SHP77 (cell line): Measurements from ENCODE around the gene ANP32A.

Experiments used
- DNase-seq, 2 experiments: peaks; one replicate each; lab custom pipeline; 2025; lab: John Stamatoyannopoulos, UW

ANP32A gene

DNA sequence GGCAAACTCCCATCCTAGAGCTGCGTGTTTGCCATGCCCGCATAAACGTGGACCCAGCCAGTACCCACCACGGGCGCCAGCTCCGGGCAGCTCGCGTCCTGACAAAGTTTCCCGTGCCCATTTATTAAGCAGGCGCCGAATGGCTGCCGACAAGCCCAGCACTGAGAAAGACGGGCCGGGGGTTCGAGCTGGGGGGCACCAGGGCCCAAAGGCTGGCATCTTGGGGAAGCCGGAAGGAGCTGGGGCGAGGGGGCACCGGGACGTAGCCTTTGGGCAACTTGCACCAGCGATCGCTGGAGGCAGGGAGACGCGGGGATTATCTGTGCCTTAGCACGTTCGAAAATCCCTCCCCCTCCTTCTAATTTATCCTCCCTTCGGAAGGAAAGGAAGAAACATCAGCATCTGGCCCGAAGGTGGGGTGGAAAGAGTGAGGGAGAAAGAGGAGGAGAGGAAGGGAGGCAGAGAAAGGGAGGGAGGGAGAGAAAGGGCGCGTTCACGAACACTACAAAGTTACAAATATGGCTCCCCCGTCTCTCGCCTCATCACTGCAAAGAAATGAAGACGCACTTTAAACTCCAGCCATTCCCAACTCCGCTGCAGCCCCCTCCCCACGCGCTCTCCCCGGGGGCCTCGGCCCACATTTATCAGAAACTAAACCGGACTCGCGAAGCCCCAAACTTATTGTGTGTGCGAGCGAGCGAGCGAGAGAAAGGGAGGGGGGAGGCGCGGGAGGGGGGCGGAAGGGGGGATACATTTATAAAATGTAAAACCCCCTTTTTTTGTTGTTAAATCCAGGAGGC is 1.0 kb downstream of the ANP32A start:
- DNase-seq: peak in 1 of 2 experiments; percentile 26

DNA sequence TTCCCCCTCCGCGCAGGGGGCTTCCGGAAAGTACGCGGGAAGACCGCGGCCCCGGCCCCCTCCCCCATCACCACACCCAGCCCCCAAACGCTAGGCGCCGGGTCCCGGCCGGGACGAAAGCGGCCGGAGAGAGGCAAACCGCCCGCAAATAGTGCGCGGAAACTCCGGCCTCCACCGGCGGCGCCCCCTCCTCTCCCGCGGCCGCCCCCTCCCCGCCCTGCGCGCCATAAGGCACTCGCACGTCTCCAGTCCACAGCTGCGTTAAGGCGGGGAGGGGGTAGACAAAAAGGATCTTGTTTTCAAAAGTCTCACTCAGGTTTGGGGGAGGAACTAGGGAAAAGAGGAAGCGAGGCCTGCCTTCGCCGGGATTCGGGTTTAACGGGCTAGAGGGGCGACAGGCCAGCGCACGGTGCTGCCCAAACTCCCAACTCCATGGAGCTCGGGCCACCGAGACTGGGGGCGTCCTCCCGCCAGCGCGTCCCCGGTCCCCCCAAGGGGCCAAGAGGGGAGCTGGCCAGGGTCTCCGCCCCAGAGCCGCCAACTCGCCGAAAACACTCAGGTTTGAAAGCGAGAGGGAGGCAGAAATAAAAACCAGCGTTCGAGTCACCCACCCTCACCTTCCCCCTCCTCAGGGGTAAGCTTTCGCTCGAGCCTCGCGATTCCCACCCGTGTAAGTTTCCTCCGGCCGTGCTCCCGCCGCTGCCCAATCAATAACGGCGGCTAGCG is 1.8 kb downstream of the ANP32A start:
- peak in 1 of 2 experiments; percentile 31 for DNase-seq

DNA sequence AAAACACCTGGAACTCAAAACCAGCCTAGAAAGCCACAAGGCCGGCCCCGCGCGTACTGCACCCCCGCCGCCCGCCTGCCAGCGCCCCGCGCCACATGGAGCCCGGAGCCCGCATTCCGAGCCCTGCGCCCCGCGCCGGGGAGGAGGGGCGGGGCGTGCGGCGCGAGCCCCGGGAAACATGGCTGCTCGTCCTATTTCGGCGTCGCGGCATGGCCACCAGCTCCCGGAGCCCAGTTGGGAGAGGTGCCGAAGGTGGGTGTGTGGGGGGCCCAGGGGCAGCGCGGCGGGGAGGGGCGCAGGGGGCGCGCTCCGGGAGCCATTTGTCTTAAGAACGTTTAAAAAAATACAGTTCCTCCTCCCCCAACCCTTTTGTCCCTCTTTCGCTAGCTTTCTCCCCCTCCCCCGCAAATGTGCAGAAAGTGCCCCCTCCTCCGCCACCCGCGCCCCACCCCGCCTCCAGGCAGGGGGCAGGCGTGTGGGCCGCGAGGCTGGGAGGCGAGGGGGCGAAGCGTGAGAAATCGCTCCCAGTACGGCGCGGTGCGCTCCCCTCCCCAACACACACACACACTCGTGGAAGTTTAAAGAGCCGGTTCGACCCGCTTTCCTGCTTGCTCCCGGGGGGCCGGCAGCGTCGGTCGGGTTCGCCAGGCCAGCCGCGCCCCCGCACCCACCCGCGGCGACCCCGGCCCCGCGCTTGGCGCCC is 2.5 kb downstream of the ANP32A start:
- peak; percentile 31 to 47 for DNase-seq

DNA sequence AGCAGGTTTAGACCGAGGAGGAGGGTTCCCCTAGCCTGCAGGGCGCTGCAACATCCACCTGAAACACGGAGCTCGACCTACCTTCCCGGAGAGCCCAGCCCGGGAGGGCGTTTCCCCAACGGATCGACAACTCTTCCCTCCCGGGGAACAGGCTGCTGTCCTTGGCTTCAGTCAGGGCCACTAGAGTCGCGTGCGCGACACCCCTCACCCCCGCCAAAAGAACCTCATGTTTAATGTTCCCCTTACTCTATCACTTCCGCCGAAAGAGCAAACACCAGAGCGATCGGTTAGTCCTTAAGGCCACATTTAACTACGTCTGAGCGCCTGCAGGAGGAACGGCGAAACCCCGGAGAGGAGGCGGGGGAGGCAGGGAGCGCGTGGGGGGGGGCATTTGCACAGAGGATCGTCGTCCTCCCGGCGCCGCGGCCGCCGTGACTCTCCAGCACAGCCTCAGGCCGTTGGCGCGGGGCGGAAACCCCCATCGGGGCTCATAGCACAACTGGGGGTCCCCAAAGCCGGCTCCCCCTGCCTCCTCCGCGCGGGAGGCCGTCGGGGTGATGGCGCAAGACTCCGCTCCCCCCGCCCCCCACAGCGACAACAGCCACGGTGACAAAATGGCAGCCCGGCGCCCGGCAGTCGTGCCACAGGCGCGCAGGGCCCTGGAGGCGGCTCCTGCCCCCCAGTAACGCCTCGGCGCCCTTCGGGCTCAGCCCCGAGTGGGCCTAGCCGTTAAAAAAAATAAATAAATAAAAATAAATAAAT is 3.2 kb downstream of the ANP32A start:
- peak; percentile 29 to 61 for DNase-seq

DNA sequence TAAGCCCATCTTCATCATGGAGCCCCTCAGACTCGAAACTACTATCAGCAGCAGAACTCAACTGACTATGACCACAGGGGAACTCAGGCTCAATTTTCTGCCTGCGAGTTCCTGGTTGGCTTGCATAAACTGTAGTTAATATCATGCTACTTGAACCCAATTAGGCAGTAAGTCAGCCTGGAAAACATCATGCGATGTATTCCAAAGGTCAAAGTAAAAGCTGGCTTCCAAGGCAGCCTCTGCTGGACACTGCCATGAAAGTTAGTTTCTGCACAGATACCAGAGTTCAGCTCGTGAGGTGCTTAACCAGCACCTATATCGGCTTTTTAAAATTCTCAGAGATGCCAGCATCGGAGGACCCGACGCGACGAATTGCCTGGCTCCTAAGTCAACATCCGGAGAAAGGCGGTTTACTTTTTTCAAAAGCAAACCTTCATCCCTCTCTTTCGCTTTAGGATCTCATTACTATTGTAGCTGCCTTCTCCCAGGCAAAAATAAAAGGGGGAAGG is 3.8 kb downstream of the ANP32A start:
- peak in 1 of 2 experiments; percentile 31 for DNase-seq

DNA sequence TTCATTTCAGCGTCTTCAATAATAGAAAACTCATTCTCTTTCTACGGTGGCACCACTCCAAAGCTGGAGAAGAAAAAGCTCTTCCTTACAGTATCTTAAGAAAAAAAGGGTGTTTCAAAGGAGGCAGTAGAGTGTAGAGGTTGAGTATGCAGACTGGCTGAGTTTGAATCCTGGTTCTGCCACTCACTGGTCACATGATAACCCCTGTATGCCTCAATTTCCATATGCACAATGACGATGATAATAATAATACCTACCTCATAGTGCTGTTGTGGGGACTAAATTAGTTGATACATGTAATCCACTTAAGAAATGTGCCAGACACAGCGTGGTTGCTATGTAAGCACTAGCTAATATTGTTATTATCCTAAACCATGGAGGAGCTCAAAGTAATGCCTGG is 4.5 kb downstream of the ANP32A start:
- DNase-seq: no peak

DNA sequence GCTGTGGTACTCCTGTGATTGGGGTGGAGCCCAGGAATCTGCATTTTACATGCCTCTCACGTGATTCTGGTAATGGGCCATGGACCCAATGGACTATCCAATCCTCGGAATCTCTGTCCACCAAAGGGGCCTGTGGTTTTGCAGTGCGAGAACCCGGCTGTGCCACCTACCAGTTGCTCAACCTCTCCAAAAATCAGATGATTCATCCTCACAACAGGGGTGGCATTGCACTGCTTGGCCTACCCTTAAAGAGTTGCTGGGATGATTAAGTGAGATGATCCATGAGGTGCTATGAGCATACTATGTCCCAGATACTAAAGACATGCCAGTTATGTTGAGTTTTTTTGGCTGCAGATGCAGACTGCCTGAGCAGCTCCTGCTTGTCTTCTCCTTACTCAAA is 5.1 kb downstream of the ANP32A start:
- no peak for DNase-seq

DNA sequence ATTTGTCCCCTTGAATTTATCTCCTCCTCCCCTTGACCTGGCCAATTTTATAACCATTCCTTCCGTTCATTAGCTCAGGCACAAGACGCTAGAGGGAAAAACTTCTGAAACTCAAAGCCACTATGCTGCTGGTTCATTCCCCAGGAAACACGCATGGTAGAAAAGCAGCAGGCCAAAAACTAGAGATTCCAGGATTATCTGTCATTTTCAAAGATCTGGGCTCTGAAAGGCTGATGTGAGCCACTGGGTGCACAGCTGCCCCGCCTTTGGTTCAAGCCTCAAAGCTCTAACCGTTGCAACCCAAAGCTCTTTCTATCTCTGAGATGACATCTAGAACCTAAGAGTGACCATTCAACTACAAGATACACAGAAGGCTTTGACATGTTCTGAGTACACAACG is 6.1 kb downstream of the ANP32A start:
- DNase-seq: no peak

DNA sequence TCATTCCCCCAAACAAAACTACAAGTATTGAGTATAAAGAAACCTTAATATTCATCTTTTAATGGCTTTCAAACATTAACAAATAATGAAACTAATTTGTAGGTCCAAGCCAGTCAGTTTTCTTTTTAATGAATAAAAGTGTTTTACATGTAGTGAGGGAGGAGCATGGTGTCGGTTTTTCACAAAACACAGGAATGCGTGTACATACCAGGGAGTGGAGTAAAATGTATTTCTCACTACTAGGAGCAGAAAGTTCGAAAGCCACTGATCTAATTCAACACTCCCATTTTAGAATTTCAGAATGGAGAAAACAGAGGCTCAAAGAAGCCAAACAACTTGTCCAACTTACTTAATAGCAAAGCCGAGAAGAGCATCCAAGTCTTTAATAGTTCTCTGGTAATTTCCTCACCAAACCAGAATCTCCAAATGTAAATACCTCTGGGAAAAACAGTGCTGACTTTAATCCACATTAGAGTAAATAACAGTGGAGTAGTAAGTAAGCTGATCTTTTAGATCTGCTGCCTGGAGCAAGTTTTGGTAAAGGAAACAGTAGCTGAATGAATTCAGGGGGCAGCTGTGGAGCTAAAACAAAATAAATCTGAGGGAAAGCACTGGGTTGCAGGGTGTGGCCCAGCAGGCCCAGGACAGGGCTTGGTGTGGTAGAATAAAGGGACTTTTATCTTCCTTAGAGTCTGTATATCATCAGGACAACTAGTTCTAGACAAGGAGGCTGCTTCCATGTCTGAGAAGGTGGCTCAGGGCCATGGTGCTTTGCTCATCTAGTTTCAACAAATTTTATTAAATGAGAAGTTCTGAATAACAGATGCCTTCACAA is 7.9 kb downstream of the ANP32A start:
- DNase-seq: no peak

DNA sequence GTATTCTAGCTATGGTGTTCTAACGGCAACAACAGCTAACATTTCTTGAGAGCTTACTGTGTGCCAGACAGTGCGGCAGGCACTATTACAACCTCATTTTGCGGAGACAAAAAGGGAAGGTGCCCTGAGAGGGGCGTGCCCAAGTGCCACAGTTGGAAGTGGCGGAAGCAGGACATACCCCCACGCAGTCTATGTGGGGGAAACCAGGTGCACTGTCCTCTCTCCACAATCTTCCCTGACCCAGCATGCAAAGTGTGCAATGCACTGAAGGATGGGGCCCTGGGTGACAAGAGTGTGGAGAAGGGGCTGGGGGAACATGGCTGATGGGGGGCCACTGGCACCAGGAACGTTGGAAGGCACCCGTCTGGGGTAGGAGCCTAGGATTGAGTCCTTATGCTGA is 8.6 kb downstream of the ANP32A start:
- no peak for DNase-seq

DNA sequence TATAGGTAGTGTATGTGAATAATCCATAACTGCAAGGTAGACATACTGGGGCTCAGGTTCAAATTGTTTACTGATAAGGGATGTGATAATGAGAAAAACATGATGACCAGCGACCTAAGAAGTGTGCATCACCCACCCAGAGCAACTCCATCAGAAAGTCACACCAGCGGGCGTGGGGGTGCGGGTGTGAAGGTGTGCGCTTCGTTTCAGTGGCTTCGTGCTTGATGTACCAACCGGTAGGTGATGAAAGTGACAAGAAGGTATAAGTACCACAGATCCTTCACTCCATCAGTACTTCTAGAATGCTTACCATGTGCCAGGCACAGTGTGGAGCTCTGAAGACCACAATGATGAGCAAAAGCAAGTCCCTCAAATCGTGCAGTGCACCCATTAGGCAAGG is 11.2 kb downstream of the ANP32A start:
- no peak for DNase-seq

DNA sequence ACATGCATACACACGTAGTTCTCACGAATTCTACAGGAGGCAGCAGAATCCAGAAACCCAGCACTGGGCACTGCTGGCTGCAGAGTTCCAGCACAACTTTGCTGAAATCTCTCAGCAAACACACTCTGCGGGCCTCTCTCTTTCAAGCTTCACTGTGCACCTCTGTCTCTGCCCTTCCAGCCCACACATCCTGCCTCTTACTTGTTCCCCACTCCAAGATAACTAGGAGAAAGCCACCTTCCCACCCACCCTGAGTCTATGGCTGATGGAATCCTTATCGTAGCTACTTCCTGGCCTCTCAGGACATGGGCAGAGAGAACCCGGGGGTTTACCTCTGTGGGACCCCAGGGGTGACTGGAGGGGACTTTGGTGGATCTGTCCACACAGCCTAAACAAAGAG is 11.9 kb downstream of the ANP32A start:
- DNase-seq: no peak

DNA sequence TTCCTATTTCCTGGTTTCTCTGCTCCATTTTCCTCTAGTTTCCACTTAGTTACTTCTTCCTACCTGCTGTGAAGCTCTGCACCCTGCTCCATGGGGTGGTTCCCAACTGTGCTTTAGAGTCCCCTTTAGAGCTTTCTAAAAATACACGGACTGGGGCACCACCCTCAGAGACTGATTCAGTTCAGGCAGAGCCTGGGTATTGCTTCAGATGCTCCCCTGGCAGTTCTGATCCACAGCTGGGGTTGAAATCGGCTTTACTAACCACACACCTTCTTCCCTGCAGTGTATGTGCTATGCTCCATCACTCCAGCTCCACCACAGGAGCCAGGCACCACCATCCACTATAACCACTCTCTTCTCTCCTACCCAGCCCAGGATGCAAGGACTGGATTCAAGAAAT is 12.6 kb downstream of the ANP32A start:
- no peak for DNase-seq

DNA sequence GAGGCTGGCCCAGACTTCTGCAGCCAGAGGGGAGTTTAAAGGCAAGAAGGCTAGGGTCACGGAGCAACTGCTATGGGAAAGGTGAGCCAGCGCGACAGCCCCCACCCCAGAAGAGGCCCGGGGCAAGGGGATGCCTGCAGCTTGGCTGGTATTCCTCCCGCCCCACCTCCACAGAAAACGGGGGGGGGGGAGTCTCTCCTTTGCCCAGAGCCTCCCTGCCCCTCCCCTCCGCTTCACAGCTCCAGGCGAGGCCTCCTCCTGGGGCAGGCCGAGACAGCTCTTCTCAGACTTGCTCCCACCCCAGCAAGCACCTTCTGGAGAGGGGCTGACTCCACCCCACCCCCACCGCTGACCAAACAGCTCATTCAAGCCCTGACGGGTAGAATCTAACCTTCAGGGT is 13.4 kb downstream of the ANP32A start:
- DNase-seq: no peak

DNA sequence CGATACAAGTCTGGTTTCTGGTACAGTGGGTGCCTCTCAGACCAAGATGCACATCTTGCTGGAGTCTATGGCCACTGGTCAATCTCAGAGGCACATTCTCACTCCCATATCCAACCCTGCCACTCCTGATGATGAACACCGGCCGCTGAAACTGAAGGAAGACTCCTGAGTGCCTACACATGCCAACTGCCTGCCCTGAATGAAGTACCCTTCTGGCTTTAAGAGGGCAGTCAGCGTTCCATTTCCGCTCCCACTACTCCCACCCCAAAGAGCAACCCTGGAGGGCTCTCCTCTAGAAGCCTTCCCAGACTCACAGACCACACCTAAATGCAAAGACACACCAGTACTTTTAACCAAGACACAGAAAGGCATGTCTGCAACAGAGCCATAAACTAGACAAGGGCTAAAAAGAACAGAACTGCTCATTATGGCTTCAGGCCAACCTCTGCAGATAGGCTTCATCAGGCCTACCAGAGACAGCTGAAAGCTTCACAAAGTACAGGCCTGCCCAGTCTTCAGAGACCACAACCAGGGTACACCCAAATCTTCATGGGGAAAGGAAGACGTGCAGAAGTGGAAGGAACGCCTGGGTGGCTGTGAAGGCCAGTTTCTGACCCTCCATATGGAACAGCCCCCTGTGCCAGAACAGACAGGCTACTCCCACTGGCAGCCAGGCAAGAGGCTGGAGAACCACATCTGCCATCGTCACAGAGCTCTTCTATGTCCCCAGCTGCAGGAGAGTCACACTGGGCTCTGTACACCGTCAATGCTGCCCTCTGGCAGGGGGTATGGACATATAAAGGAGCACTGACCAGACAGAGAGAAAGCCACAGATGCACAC is 14.3 kb downstream of the ANP32A start:
- no peak for DNase-seq

DNA sequence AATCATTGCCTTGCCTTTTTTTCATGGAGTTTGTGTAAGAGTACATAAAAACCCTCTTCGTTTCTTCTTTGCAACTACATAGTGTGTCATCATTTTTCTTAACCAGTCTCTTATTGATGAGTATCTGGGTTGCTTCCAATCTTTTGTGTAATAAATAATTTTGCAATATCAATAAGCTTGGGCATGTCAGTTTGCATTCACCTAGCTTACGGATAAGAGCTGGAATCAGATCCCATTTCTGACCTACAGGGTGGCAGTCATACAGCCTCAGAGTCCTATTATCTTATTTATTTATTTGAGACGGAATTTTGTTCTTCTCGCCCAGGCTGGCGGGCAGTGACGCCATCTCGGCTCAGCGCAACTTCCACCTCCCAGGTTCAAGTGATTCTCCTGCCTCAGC is 18.3 kb downstream of the ANP32A start:
- no peak for DNase-seq

DNA sequence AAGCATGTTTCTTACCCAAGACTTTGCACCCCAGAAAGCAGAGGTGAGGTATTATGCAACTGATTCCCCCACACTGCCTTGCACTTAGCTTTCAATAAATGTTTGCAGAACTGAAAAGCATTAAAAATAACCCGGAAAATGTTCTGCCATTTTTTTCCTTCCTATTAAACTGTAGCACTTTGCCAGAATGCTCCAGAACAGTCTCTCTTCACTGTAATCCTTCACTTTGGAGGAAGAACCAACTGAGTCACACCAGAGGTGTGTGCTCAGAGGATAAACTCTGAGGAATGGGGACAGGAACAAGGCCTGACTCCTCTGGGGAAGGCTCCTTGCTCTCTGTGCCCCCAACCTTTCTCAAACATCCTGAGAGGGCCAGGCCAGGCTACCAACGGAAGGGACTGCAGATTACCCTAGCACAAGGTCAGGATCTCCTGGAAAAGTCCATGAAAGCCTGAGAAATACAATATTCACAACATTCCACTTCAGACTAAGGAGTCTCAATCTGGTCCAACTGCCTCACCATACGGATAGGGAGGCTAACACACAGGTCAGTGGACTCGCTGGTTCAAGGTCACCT is 19.0 kb downstream of the ANP32A start:
- no peak for DNase-seq

DNA sequence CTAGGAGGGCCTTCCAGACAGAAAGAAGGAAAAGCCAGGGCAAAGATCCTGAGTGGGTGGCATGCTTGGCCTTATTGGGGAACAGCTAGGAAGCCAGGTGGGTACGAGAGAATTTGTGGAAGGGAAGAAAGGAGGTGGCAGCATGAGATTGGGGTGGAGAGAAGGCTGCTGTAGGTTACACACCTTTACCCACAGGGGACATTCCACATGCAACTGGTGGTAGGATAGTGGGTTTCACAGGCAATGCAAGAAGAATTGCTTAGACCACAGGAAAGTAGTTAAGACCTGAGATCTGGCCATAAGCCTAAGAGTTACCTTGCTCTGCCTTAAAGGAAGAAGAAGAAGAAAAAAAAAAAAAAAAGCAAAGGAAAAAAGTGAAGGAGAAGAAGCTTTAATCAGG is 19.8 kb downstream of the ANP32A start:
- no peak for DNase-seq

DNA sequence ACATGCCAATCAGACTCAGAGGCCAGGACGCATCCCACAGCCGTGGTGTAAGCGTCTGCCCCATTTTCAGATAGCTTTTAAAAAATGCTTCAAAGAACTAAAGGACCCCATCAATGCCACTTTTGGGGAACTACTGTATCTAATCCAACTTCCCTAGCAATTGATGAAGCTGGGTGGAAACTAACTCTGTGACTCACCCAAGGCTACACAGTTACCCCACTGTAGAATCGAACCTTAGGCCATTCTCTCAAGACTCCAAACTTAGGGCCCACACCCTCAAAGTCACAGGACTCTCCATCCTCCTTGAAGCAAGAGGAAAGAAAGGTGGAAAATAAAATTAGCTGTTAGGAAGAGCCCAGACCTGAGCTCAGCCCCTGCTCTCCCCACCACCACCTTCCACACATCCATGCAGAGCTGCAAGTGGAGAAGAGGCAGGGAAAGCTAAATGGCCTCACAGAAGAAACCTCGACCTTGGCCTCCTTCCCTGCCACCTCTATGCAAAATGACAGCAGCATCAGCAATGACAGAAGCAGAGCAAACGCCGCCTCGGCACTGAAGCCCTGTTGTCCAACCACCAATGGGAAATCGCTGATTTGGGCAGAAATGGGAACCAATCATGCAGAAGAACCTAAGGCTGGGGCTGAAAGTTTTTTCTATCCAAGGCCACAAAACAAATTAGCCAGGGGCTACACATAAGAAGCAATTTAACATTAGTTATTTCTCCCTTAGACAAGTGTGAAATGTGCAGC is 22.2 kb downstream of the ANP32A start:
- DNase-seq: no peak
